Tibial artery (tissue), 4 donors: ENCODE measurements around the gene PDE3A.

Experiments
- DNase-seq, 2 donors: peaks; one replicate each; pipeline ENCODE4 v3.0.0-alpha.2; 2019
- H3K27ac ChIP-seq, 2 donors: fragments of 200-600 bp; sonication (generic) in 1 of 2; 1 replicate in 1 of 2; 2 replicates in 1 of 2; pipeline ENCODE4 v1.5.1; 2018 to 2019; ENCODE audit warnings: mild to moderate bottlenecking in 1 of 2
- H3K27me3 ChIP-seq, 2 donors: fragments of 200-600 bp; sonication (generic) in 1 of 2; one replicate each; pipeline versions ENCODE4 v1.5.1 to v1.6.0; 2016 to 2019
- H3K36me3 ChIP-seq, 3 donors: fragments of 200-600 bp; sonication (generic) in 2 of 3; one replicate each; pipeline ENCODE4 v1.5.1; 2016 to 2019; ENCODE audit warnings: mild to moderate bottlenecking in 2 of 3
- H3K4me1 ChIP-seq, 4 donors: fragments of 200-600 bp; sonication (generic) in 2 of 4; 1 replicate in 3 of 4; 2 replicates in 1 of 4; pipeline ENCODE4 v1.5.1; 2016 to 2019
- H3K4me3 ChIP-seq, 2 donors: fragments of 200-600 bp; sonication (generic) in 1 of 2; 1 replicate in 1 of 2; 2 replicates in 1 of 2; pipeline ENCODE4 v1.5.1; 2018 to 2019; ENCODE audit warnings: mild to moderate bottlenecking in 2 of 2
- H3K9me3 ChIP-seq, 3 donors: fragments of 200-600 bp; sonication (generic) in 1 of 3; one replicate each; pipeline ENCODE4 v1.5.1; 2016 to 2019
- CTCF ChIP-seq, 2 experiments: fragments of 200-600 bp in 1 of 2; fragments of 450-650 bp in 1 of 2; IDR thresholded peaks; one replicate each; pipeline ENCODE4 v1.5.1; 2017 to 2019; ENCODE audit warnings: antibody characterized with exemption in 2 of 2, mild to moderate bottlenecking in 1 of 2, moderate library complexity in 1 of 2
- intact Hi-C: fragments of 100-400 bp; cut with DNase I; formaldehyde crosslinking; loops from one replicate; pipeline ENCODE4 v1.15.0; 2023; ENCODE audit warnings: low total_unique reads

Gene PDE3A

GRCh38 chr12:20524113-20524512 is 155.8 kb downstream of the PDE3A start:
- no peaks in the 10 kb centered on the region for H3K27me3 ChIP-seq
- no peak for TF ChIP-seq CTCF (IDR thresholded peaks at IDR 0.05)
- peaks cover 0 to 82% (median 7%) of the 10 kb centered on the region in 4 donors for H3K4me1 ChIP-seq
- H3K4me3 ChIP-seq: no peak overlapping the region
- intact Hi-C loops: no loop called here
- no peaks in the 10 kb centered on the region for H3K9me3 ChIP-seq
- DNase-seq: no peak
- H3K36me3 ChIP-seq: no peaks in the 10 kb centered on the region
- H3K27ac ChIP-seq: no peak overlapping the region

- no peak for TF ChIP-seq CTCF (IDR thresholded peaks at IDR 0.05)
- Histone ChIP-seq H3K36me3 (no peaks in the 10 kb centered on the region), H3K4me3 (no peak overlapping the region), H3K27me3 (no peaks in the 10 kb centered on the region), H3K4me1 (peaks cover 0 to 76% (median 7%) of the 10 kb centered on the region in 4 donors), H3K9me3 (no peaks in the 10 kb centered on the region), H3K27ac (no peak overlapping the region)
- no peak for DNase-seq
- intact Hi-C loops: no loop called here
Observed at GRCh38 chr12:20525064-20525610, 156.8 kb downstream of the PDE3A start.

- TF ChIP-seq CTCF (IDR thresholded peaks at IDR 0.05): no peak
- no peaks in the 10 kb centered on the region for H3K9me3 ChIP-seq
- no peak for DNase-seq
- H3K36me3 ChIP-seq: no peaks in the 10 kb centered on the region
- peaks cover 0 to 71% (median 4%) of the 10 kb centered on the region in 4 donors for H3K4me1 ChIP-seq
- peak overlapping the region; percentile 53 to 71 for H3K27ac ChIP-seq
- H3K4me3 ChIP-seq: peak overlapping the region; percentile 9 to 17
- intact Hi-C loops: no loop called here
- H3K27me3 ChIP-seq: no peaks in the 10 kb centered on the region
Observed at GRCh38 chr12:20527417-20528163, 159.3 kb downstream of the PDE3A start.

GRCh38 chr12:20528208-20528607 is 159.9 kb downstream of the PDE3A start:
- TF ChIP-seq CTCF (IDR thresholded peaks at IDR 0.05): peak in 1 of 2 experiments; percentile 8
- intact Hi-C loops: no loop called here
- peak overlapping the region; percentile 53 to 71 for H3K27ac ChIP-seq
- no peak for DNase-seq
- H3K9me3 ChIP-seq: no peaks in the 10 kb centered on the region
- no peaks in the 10 kb centered on the region for H3K27me3 ChIP-seq
- H3K36me3 ChIP-seq: no peaks in the 10 kb centered on the region
- peak overlapping the region; percentile 9 to 17 for H3K4me3 ChIP-seq
- peaks cover 0 to 65% (median 4%) of the 10 kb centered on the region in 4 donors for H3K4me1 ChIP-seq

- H3K4me1 ChIP-seq: peaks cover 0 to 57% (median 13%) of the 10 kb centered on the region in 4 donors
- no peaks in the 10 kb centered on the region for H3K27me3 ChIP-seq
- no peak for DNase-seq
- no peaks in the 10 kb centered on the region for H3K36me3 ChIP-seq
- no peak for TF ChIP-seq CTCF (IDR thresholded peaks at IDR 0.05)
- no peak overlapping the region for H3K4me3 ChIP-seq
- no peak overlapping the region for H3K27ac ChIP-seq
- intact Hi-C loops: no loop called here
- no peaks in the 10 kb centered on the region for H3K9me3 ChIP-seq
Observed at GRCh38 chr12:20546267-20546666, 177.9 kb downstream of the PDE3A start.
